HCT116 (cell line): ENCODE measurements around the gene AFDN. TPM values are rescaled to one million over a fixed set of nuclear protein-coding genes. Genes with fewer than 3 reads are reported as not detected.

Experiments
- ATAC-seq: fragments of 200-7000 bp; cut with Tn5 transposase; 2 replicates; pipeline ENCODE4 v1.9.1; 2020; ENCODE audit warnings: mild to moderate bottlenecking, moderate library complexity
- BruUV-seq: library from RNA; stranded (reverse); fragments of 400-500 nt; replicated peaks from 2 replicates; lab custom pipeline; 2021; lab: Mats Ljungman, UMichigan
- CTCF ChIA-PET: fragments of 300-600 bp; sonication (Branson Sonifier 250); formaldehyde crosslinking; loops from one replicate; lab custom pipeline; 2021; ENCODE audit warnings: antibody characterized with exemption; lab: Charles Lee
- POLR2A ChIA-PET: fragments of 300-600, 350-600 bp; sonication (Branson Sonifier 250); formaldehyde crosslinking; loops from one replicate; lab custom pipeline; 2021; ENCODE audit warnings: antibody characterized with exemption; lab: Charles Lee
- RAD21 ChIA-PET, 2 experiments: fragments of 300-600 bp; sonication (Branson Sonifier 250); formaldehyde crosslinking; loops; one replicate each; lab custom pipeline; 2023; ENCODE audit warnings: low total read pairs in 2 of 2; ENCODE audit not compliant: uncharacterized antibody in 2 of 2, unreplicated experiment in 2 of 2, low non-redundant PET in 1 of 2; lab: Charles Lee
- DNase-seq: peaks from one replicate; pipeline ENCODE4 v3.0.0-alpha.2; 2010; ENCODE audit warnings: low read depth, low spot score
- H2AFZ ChIP-seq: fragments of 200-600 bp; shearing (Covaris generic), sonication (generic); 2 replicates; pipeline ENCODE4 v1.6.1; 2017; ENCODE audit warnings: low read depth, mixed run types, mixed read lengths, antibody characterized with exemption, low read length; ENCODE audit not compliant: poor library complexity, severe bottlenecking
- H3K27ac ChIP-seq: 2 replicates; pipeline ENCODE4 v1.5.1; 2012; ENCODE audit warnings: low read depth, low read length
- H3K27me3 ChIP-seq: fragments of 200-600 bp; sonication (generic); 2 replicates; pipeline ENCODE4 v1.6.1; 2016; ENCODE audit warnings: mixed run types, low read length, mixed read lengths; ENCODE audit not compliant: insufficient read depth
- H3K36me3 ChIP-seq, 2 experiments: fragments of 200-500 bp in 1 of 2; fragments of 200-600 bp in 1 of 2; sonication (Bioruptor generic) in 1 of 2; sonication (generic) in 1 of 2; 2 replicates each; pipeline versions ENCODE4 v1.5.1 to v1.6.1; 2014 to 2016; ENCODE audit warnings: low read length in 2 of 2, inconsistent platforms in 1 of 2, mixed read lengths in 1 of 2, mixed run types in 1 of 2; ENCODE audit not compliant: insufficient read depth in 2 of 2, control insufficient read depth in 1 of 2
- H3K4me1 ChIP-seq, 2 experiments: fragments of 200-600 bp in 1 of 2; sonication (generic) in 1 of 2; 2 replicates each; pipeline versions ENCODE4 v1.5.1 to v1.6.1; 2012 to 2017; ENCODE audit warnings: low read length in 2 of 2, inconsistent platforms in 1 of 2, mild to moderate bottlenecking in 1 of 2, mixed read lengths in 1 of 2, mixed run types in 1 of 2, moderate library complexity in 1 of 2; ENCODE audit not compliant: insufficient read depth in 2 of 2, control insufficient read depth in 1 of 2
- H3K4me2 ChIP-seq: fragments of 200-600 bp; sonication (generic); 2 replicates; pipeline ENCODE4 v1.6.1; 2017; ENCODE audit warnings: mixed run types, low read length, mixed read lengths
- H3K4me3 ChIP-seq, 2 experiments: fragments of 200-600 bp in 1 of 2; sonication (generic) in 1 of 2; replicated peaks in 1 of 2; 2 replicates each; pipeline ENCODE4 v1.5.1; 2011 to 2016; ENCODE audit warnings: low read length in 2 of 2, control low read depth in 1 of 2, low read depth in 1 of 2, mild to moderate bottlenecking in 1 of 2, mixed read lengths in 1 of 2, mixed run types in 1 of 2
- H3K79me2 ChIP-seq: fragments of 200-600 bp; sonication (generic); 2 replicates; pipeline ENCODE4 v1.6.1; 2017; ENCODE audit warnings: mild to moderate bottlenecking, mixed run types, low read length, moderate library complexity, mixed read lengths; ENCODE audit not compliant: insufficient read depth
- H3K9ac ChIP-seq: fragments of 200-600 bp; sonication (generic); 2 replicates; pipeline ENCODE4 v1.6.1; 2016; ENCODE audit warnings: low read length, mixed read lengths
- H3K9me2 ChIP-seq: fragments of 200-600 bp; sonication (generic), shearing (Covaris generic); 2 replicates; pipeline ENCODE4 v1.6.1; 2017; ENCODE audit warnings: mixed run types, mild to moderate bottlenecking, moderate library complexity; ENCODE audit not compliant: insufficient read depth
- H3K9me3 ChIP-seq, 2 experiments: fragments of 200-500 bp in 1 of 2; fragments of 200-600 bp in 1 of 2; sonication (Bioruptor generic) in 1 of 2; sonication (generic) in 1 of 2; 2 replicates each; pipeline ENCODE4 v1.6.1; 2014 to 2017; ENCODE audit warnings: low read length in 2 of 2, mixed read lengths in 2 of 2, inconsistent platforms in 1 of 2, low read depth in 1 of 2, mild to moderate bottlenecking in 1 of 2, mixed run types in 1 of 2, moderate library complexity in 1 of 2; ENCODE audit not compliant: control insufficient read depth in 1 of 2, insufficient read depth in 1 of 2
- H4K20me1 ChIP-seq: fragments of 200-600 bp; sonication (generic), shearing (Covaris generic); 2 replicates; pipeline ENCODE4 v1.6.1; 2017; ENCODE audit warnings: mixed run types, mild to moderate bottlenecking, moderate library complexity; ENCODE audit not compliant: insufficient read depth
- EGR1 ChIP-seq: IDR thresholded peaks from 2 replicates; pipeline ENCODE4 v1.6.1; 2012; ENCODE audit warnings: low read depth
- EZH2phosphoT487 ChIP-seq: fragments of 200-600 bp; IDR thresholded peaks from 2 replicates; pipeline ENCODE4 v1.6.1; 2018; ENCODE audit warnings: antibody characterized with exemption, borderline replicate concordance
- JUND ChIP-seq: IDR thresholded peaks from 2 replicates; pipeline ENCODE4 v1.6.1; 2012
- POLR2AphosphoS5 ChIP-seq: IDR thresholded peaks from 2 replicates; pipeline ENCODE4 v1.6.1; 2011; ENCODE audit warnings: mild to moderate bottlenecking, low read depth, low read length, moderate library complexity
- RAD21 ChIP-seq: IDR thresholded peaks from 2 replicates; pipeline ENCODE4 v1.6.1; 2012; ENCODE audit warnings: low read depth, mild to moderate bottlenecking
- SP1 ChIP-seq: IDR thresholded peaks from 2 replicates; pipeline ENCODE4 v1.6.1; 2012; ENCODE audit warnings: low read depth
- TCF7L2 ChIP-seq: IDR thresholded peaks from 2 replicates; pipeline ENCODE4 v1.7.0; 2011; ENCODE audit warnings: borderline replicate concordance, inconsistent platforms; ENCODE audit not compliant: insufficient read depth, insufficient read length; ENCODE audit errors: extremely low read depth
- intact Hi-C: fragments of 100-400 bp; cut with micrococcal nuclease; formaldehyde crosslinking; loops from 2 replicates; pipeline ENCODE4 v1.10.0; 2022
- total RNA-seq: library from RNA; stranded (reverse); gene quantifications from one replicate; pipeline ENCODE4 v1.2.1, GENCODE V29; 2021; ENCODE audit not compliant: unreplicated experiment
- TF ChIP-seq, protein P1 (sequence below): IDR thresholded peaks from 2 replicates; pipeline ENCODE4 v1.6.1; 2011; ENCODE audit warnings: mild to moderate bottlenecking, low read length, moderate library complexity; ENCODE audit not compliant: insufficient replicate concordance; ENCODE audit errors: extremely low read depth

Gene AFDN
- total RNA-seq, 1 experiment from 2014 or later: 59.4 TPM

DNA sequence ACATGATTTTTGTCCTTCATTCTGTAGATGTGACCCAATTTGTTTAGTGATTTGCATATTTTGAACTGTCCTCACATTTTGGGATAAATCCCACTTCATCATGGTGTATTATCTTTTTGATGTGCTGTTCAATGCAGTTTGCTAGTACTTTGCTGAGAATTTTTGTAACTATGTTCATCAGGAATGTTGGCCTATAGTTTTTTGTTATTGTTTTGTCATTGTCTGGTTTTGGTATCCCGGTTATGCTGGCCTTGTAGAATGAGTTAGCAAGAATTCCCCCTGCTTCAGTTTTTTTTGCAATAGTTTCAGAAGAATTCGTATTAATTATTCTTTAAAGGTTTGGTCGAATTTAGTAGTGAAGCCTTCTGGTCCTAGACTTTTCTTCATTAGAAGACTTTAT lies 182.6 kb downstream of the AFDN start:
- H3K27me3 ChIP-seq: peaks cover 22% of the 10 kb centered on the region
- H4K20me1 ChIP-seq: no peaks in the 10 kb centered on the region
- no TSS peak for BruUV-seq
- H3K4me3 ChIP-seq: no peak overlapping the region
- H3K9me2 ChIP-seq: no peaks in the 10 kb centered on the region
- intact Hi-C loops: no loop called here
- DNase-seq: no peak
- H3K9ac ChIP-seq: no peak overlapping the region
- H2AFZ ChIP-seq: no peak overlapping the region
- no peaks in the 10 kb centered on the region for H3K36me3 ChIP-seq
- no peak for ATAC-seq
- no peak overlapping the region for H3K4me2 ChIP-seq
- H3K79me2 ChIP-seq: no peaks in the 10 kb centered on the region
- ChIA-PET RAD21 (no interaction called here), CTCF (no interaction called here), POLR2A (no interaction called here)
- peaks cover 14 to 16% of the 10 kb centered on the region in 2 experiments for H3K4me1 ChIP-seq
- H3K27ac ChIP-seq: no peak overlapping the region
- peaks cover 10 to 12% of the 10 kb centered on the region in 2 experiments; a peak in 3 of 4 replicates for H3K9me3 ChIP-seq
- TF ChIP-seq RAD21: no peak
- no peak for TF ChIP-seq SP1
- TF ChIP-seq EGR1: no peak
- no peak for TF ChIP-seq TCF7L2
- no peak for TF ChIP-seq JUND
- TF ChIP-seq EZH2phosphoT487: no peak

DNA sequence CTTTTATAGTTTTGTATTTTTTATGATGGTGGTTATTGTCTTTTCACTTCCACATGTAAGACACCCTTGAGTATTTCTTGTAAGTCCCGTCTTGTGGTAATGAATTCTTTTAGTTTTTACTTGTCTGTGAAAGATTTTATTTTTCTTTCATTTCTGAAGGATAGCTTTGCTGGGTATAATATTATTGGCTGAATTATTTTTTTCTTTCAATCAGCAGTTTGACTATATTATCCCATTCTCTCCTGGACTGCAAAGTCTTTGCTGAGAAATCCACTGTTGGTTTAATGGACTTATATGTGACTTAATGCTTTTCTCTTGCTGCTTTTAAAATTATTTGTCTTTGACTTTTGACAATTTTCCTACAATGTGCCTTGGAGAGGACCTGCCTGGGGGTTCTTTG lies 184.6 kb downstream of the AFDN start:
- Histone ChIP-seq H3K9ac (no peak overlapping the region), H3K4me1 (peaks cover 14 to 16% of the 10 kb centered on the region in 2 experiments), H3K4me3 (no peak overlapping the region), H2AFZ (no peak overlapping the region), H3K9me3 (peaks cover 10 to 12% of the 10 kb centered on the region in 2 experiments; a peak in 3 of 4 replicates), H3K9me2 (no peaks in the 10 kb centered on the region), H3K36me3 (no peaks in the 10 kb centered on the region), H3K4me2 (no peak overlapping the region), H3K27me3 (peaks cover 4% of the 10 kb centered on the region; the same call in 1 of the 2 replicates), H3K79me2 (no peaks in the 10 kb centered on the region), H4K20me1 (no peaks in the 10 kb centered on the region), H3K27ac (no peak overlapping the region)
- ChIA-PET POLR2A (no interaction called here), RAD21 (no interaction called here), CTCF (no interaction called here)
- BruUV-seq: no TSS peak
- ATAC-seq (no peak), DNase-seq (no peak)
- intact Hi-C loops: no loop called here
- TF ChIP-seq, protein P1, sequence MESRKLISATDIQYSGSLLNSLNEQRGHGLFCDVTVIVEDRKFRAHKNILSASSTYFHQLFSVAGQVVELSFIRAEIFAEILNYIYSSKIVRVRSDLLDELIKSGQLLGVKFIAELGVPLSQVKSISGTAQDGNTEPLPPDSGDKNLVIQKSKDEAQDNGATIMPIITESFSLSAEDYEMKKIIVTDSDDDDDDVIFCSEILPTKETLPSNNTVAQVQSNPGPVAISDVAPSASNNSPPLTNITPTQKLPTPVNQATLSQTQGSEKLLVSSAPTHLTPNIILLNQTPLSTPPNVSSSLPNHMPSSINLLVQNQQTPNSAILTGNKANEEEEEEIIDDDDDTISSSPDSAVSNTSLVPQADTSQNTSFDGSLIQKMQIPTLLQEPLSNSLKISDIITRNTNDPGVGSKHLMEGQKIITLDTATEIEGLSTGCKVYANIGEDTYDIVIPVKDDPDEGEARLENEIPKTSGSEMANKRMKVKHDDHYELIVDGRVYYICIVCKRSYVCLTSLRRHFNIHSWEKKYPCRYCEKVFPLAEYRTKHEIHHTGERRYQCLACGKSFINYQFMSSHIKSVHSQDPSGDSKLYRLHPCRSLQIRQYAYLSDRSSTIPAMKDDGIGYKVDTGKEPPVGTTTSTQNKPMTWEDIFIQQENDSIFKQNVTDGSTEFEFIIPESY: no peak
- TF ChIP-seq RAD21 (no peak), POLR2AphosphoS5 (no peak)
